ENCODE data around the gene COL25A1.
"Not testable (repeated sequence)": the region's sequence is repeated elsewhere in the genome, so short reads cannot be mapped to it uniquely, and the experiment has no call there.

Gene COL25A1

GRCh38 chr4:109166586-109166985, 135.9 kb downstream of the COL25A1 start:
- DNase-seq, result no peak

- no peak for DNase-seq
These were observed 136.3 kb downstream of the COL25A1 start for GRCh38 chr4:109166126-109166525.

GRCh38 chr4:109164011-109164410, 138.4 kb downstream of the COL25A1 start:
- no peak for DNase-seq

- no peak for DNase-seq
These were observed 139.0 kb downstream of the COL25A1 start for GRCh38 chr4:109163493-109163892.

GRCh38 chr4:109162759-109163158, 139.7 kb downstream of the COL25A1 start:
- no peak for DNase-seq

- DNase-seq, result no peak
These were observed 142.0 kb downstream of the COL25A1 start for GRCh38 chr4:109160494-109160893.

- DNase-seq, result no peak
These were observed 144.8 kb downstream of the COL25A1 start for GRCh38 chr4:109157696-109158095.

DNA sequence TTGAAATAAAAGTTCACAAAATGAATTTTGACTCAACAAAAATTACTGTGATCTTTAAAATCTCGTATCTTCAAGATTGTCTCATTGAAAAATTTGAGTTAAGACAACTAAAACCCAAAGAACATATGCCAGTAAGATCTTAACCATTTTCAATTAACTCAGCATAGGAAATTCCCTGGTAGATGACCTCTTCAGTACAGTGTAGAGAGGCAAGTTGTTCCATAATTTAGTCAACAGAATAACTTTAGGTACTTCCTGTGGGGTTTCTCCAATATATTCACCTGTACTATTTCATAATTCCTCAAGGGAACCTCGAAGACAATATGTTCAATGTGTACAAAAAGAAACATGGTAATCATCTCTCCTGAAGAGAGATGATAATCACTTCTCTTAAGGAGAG, 145.3 kb downstream of the COL25A1 start:
- DNase-seq, result no peak

- no peak for DNase-seq
These were observed 146.1 kb downstream of the COL25A1 start for GRCh38 chr4:109156356-109156755.

DNA sequence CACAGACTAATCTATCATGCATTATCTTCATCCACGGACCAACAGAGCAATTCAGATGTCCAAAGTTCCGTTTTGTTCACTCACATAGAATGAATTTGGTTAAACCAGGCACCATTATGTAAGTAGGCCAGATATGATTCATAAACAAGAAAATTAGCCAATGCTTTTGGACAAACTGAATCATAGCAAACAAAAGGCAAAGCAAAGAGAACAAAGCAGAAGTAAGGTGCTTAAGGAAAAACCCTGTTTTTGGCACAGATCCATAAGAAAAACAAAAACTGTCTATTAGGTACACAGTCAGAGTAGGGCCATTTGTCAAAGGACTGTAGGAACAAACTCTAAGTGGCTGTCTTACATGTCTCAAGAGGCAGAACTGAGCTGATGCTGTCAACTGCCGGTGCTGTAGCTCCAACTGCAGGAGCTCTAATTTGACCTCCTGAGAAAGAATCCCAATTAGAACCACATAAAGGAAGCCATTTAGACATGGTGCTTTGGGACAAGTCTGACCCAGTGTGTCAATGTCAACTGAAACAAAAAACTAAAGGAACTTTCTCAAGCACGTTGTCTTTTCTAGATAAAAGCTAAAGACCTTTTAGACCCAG, 146.7 kb downstream of the COL25A1 start:
- DNase-seq, result no peak

- no peak for DNase-seq
These were observed 147.4 kb downstream of the COL25A1 start for GRCh38 chr4:109155084-109155483.

GRCh38 chr4:109154424-109154823, 148.0 kb downstream of the COL25A1 start:
- no peak for DNase-seq

DNA sequence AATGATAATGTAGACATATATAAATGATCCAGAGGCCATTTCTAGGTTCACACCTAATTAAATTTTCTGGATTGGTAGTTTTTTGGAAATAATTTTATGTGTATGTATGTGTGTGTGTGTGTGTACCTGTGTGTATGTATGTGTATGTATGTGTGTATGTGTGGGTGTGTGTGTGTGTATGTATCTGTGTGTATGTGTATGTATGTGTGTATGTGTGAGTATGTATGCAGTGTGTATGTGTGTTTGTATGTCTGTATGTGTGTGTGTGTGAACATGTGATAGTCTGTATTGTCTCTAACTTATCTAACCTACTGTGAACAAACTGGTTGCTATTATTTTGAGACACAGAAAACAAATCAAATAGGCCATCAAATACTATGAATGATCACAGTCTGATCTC, 152.6 kb downstream of the COL25A1 start:
- no peak for DNase-seq

GRCh38 chr4:109148577-109149075, 153.8 kb downstream of the COL25A1 start:
- no peak for DNase-seq

DNA sequence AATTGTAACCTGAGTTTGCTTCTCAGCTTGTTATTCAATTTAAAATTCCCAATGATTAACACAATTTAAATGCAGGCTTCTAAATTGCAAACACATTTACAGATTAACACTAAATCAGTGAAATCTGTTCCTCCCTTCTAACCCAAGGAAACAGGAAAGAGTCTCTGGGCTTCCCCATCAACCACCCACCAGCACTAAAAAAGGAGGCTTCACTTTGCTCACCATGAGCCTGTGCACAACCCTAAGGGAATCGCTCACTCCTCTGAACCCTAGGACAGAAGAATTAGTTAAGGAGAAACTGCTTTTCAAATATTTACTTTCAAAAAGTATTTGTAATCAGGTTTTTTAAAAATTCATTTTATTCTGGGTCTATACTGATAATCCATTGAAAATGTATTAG, 155.3 kb downstream of the COL25A1 start:
- DNase-seq, result no peak

DNA sequence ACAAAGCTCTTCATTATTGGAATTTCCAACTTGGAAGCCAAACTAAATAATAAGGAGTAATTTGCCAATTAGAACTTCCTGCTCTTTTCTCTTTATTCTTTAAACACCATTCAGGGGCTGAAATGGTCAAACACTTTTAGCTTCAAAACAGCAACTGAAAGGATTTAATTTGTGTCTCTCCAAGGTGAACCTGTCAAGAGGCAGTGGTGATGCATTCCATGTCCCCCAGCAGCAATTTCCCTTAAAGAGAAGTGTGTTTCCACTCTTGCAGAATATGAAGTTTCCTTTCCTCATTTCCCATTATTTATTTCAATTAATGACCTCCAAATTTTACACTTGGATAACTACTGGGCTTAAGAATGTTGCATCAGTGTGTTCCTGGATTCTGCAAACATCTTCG, 156.0 kb downstream of the COL25A1 start:
- DNase-seq, result no peak

DNA sequence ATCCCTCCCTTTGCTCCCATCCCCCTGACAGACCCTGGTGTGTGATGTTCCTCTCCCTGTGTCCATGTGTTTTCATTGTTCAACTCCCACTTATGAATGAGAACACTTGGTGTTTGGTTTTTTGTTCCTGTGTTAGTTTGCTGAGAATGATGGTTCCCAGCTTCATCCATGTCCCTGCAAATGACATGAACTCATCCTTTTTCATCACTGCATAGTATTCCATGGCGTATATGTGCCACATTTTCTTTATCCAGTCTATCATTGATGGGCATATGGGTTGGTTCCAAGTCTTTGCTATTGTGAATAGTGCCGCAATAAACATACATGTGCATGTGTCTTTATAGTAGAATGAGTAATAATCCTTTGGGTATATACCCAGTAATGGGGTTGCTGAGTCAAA, 164.3 kb downstream of the COL25A1 start:
- not testable (repeated sequence) for DNase-seq

DNA sequence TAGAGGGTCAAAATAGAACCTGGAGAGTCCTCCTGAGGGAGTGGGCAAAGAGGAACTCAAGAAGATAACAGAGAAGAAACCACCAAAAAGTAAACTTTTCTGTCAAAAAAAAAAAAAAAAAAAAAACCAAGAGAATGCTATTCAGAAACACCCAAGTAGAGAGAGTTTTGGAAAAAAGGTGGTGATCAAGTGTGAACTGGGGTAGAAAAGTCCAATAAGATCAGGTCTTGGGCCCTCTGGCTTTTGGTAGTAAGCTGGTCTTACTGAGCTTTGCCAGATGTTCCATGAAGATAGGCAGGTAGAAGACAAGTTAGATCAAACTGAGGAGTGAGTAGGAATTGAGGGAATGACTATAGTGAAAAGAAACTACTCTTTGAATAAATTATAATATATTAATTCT, 167.5 kb downstream of the COL25A1 start:
- no peak for DNase-seq

DNA sequence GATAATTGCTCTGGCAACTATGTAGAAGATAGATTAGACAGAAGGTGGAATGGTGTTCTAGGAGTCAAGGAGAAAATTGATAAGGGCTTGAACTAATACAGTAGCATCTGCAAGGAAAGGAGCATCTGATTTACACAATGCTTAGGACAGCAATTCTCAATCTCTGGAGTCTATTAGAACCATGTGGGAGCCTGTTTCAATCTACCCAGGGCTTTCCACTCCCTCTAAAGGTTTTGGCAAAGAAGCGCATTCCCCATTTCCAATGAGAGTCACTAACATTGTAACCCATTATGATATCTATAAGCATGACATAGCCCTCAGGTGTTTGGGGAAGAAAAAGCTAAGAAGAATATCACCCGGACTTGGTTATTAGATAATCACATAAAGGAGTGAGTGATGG, 168.2 kb downstream of the COL25A1 start:
- DNase-seq, result no peak

- no peak for DNase-seq
These were observed 170.9 kb downstream of the COL25A1 start for GRCh38 chr4:109131559-109131958.

- DNase-seq, result no peak
These were observed 173.9 kb downstream of the COL25A1 start for GRCh38 chr4:109128589-109128988.

GRCh38 chr4:109127866-109128265, 174.6 kb downstream of the COL25A1 start:
- DNase-seq, result no peak

- no peak for DNase-seq
These were observed 175.6 kb downstream of the COL25A1 start for GRCh38 chr4:109126856-109127255.

DNA sequence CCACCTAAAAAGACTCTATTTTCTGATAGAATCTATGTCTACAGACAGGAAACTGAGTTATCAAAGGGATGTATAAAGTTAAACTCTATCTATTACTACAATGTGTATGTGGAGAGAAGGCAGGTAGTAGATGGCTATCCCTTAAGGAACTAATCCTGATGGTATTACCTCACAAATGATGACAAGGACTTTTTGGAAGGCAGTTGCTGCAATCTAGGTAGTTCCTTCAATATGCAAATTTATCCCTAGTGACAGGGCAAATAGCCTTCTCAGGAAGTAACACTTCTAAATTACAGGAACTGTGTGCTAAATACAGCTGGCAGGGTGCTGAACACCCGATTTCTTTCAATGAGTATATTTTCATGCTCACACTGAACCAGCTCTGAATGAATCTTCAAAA, 177.4 kb downstream of the COL25A1 start:
- DNase-seq, result no peak

GRCh38 chr4:109123951-109124350, 178.5 kb downstream of the COL25A1 start:
- no peak for DNase-seq
